Measurements from ENCODE around the gene TFPT. TPM values are rescaled to one million over a fixed set of nuclear protein-coding genes. Genes with fewer than 3 reads are reported as not detected.

The TFPT gene
- total and polyA plus RNA-seq, 2 of the 13 experiments (the other 11 are each of a cell fraction or from before 2014, with no cell fraction given), result 8.4 to 10.7 TPM

DNA sequence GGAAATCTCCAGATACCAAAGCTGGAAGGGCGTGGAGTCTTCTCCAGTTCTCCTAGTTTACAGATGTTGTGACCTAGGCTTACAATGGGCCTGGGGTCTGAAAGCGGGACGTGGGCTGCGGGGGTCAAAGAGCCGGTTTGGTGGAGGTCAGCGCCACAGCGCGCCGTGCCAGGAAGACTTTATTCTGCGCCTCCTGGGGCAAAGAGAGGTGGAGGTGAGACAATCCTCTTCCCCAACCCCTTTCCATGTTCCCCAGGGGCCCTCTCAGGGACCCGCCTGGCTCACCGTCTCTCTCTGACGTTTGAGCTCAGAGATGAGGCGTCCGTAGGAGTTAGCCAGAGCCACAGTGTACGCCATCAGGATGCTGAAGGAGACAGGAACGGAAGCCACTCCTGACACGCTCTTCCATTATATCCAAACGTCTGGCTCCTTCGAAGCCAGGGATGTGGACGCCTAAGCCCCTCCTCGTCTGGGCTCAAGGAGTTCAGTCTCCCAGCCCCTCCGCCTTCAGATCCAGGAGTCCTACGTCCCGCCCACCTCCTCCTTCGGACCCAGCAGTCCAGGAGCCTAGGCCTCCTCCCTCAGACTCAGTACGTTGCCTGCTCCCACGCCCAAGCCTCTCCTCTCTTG, 44.8 kb upstream of the TFPT start (continued):
- no peak for TF ChIP-seq RFX1 (IDR thresholded peaks at IDR 0.05)
- no peak for TF ChIP-seq ZNF773 (CRISPR knock-in tag; IDR thresholded peaks at IDR 0.05; ENCODE audit: borderline replicate concordance)
- no peak for TF ChIP-seq ARHGAP35 (CRISPR knock-in tag; IDR thresholded peaks at IDR 0.05; ENCODE audit: borderline replicate concordance)
- TF ChIP-seq, protein P1, sequence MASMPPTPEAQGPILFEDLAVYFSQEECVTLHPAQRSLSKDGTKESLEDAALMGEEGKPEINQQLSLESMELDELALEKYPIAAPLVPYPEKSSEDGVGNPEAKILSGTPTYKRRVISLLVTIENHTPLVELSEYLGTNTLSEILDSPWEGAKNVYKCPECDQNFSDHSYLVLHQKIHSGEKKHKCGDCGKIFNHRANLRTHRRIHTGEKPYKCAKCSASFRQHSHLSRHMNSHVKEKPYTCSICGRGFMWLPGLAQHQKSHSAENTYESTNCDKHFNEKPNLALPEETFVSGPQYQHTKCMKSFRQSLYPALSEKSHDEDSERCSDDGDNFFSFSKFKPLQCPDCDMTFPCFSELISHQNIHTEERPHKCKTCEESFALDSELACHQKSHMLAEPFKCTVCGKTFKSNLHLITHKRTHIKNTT (CRISPR knock-in tag; IDR thresholded peaks at IDR 0.05), result no peak
- TF ChIP-seq ZSCAN31 (CRISPR knock-in tag; IDR thresholded peaks at IDR 0.05; ENCODE audit: low read depth), result peak; percentile 36; the same call in 1 of the 2 replicates
- TF ChIP-seq SNRNP70 (IDR thresholded peaks at IDR 0.05; ENCODE audit: low read depth, low read length), result no peak
- TF ChIP-seq ESRRA (CRISPR knock-in tag; IDR thresholded peaks at IDR 0.05; ENCODE audit: low read depth), result no peak
- TF ChIP-seq TOPORS (CRISPR knock-in tag; IDR thresholded peaks at IDR 0.05), result no peak
- no peak for TF ChIP-seq NFKBIZ (CRISPR knock-in tag; IDR thresholded peaks at IDR 0.05)
- TF ChIP-seq AGO2 (optimal IDR thresholded peaks at IDR 0.05; ENCODE audit: low read depth, low read length), result no peak
- no peak for TF ChIP-seq ZNF432 (CRISPR knock-in tag; IDR thresholded peaks at IDR 0.05; ENCODE audit: borderline replicate concordance)
- peak; percentile 1; the same call in 1 of the 2 replicates for TF ChIP-seq TARDBP (CRISPR knock-in tag; IDR thresholded peaks at IDR 0.05)
- TF ChIP-seq ZNF713 (CRISPR knock-in tag; IDR thresholded peaks at IDR 0.05), result no peak
- TF ChIP-seq, protein P2, sequence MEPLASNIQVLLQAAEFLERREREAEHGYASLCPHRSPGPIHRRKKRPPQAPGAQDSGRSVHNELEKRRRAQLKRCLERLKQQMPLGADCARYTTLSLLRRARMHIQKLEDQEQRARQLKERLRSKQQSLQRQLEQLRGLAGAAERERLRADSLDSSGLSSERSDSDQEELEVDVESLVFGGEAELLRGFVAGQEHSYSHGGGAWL (CRISPR knock-in tag; IDR thresholded peaks at IDR 0.05), result no peak
- TF ChIP-seq KDM1A (CRISPR knock-in tag; IDR thresholded peaks at IDR 0.05), result no peak
- no peak for TF ChIP-seq KDM6A (CRISPR knock-in tag; IDR thresholded peaks at IDR 0.05; ENCODE audit: low read depth)
- TF ChIP-seq NR3C1 (CRISPR knock-in tag; IDR thresholded peaks at IDR 0.05), result no peak
- no peak for TF ChIP-seq HHEX (CRISPR knock-in tag; IDR thresholded peaks at IDR 0.05)
- no peak for TF ChIP-seq ZNF766 (CRISPR knock-in tag; IDR thresholded peaks at IDR 0.05; ENCODE audit: borderline replicate concordance)
- TF ChIP-seq, protein P3, sequence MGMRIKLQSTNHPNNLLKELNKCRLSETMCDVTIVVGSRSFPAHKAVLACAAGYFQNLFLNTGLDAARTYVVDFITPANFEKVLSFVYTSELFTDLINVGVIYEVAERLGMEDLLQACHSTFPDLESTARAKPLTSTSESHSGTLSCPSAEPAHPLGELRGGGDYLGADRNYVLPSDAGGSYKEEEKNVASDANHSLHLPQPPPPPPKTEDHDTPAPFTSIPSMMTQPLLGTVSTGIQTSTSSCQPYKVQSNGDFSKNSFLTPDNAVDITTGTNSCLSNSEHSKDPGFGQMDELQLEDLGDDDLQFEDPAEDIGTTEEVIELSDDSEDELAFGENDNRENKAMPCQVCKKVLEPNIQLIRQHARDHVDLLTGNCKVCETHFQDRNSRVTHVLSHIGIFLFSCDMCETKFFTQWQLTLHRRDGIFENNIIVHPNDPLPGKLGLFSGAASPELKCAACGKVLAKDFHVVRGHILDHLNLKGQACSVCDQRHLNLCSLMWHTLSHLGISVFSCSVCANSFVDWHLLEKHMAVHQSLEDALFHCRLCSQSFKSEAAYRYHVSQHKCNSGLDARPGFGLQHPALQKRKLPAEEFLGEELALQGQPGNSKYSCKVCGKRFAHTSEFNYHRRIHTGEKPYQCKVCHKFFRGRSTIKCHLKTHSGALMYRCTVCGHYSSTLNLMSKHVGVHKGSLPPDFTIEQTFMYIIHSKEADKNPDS (CRISPR knock-in tag; IDR thresholded peaks at IDR 0.05), result no peak
